SJCRH30 (cell line): ENCODE results near the gene ATAD3C. TPM values are rescaled to one million over a fixed set of nuclear protein-coding genes. Genes with fewer than 3 reads are reported as not detected.
"Not testable (repeated sequence)": the region's sequence is repeated elsewhere in the genome, so short reads cannot be mapped to it uniquely, and the experiment has no call there.

Source experiments
- DNase-seq, 2 experiments: peaks; one replicate each; pipeline ENCODE4 v3.0.0-alpha.2; 2015 to 2020
- H3K27ac ChIP-seq: fragments of 250-450 bp; sonication (Bioruptor Pico); 2 replicates; pipeline ENCODE4 v1.5.1; 2020; ENCODE audit warnings: mild to moderate bottlenecking, moderate library complexity
- H3K27me3 ChIP-seq: fragments of 250-450 bp; sonication (Bioruptor Pico); 2 replicates; pipeline ENCODE4 v1.5.1; 2020; ENCODE audit warnings: mild to moderate bottlenecking, moderate library complexity
- H3K36me3 ChIP-seq: fragments of 250-450 bp; sonication (Bioruptor Pico); 2 replicates; pipeline ENCODE4 v1.5.1; 2020; ENCODE audit warnings: mild to moderate bottlenecking, moderate library complexity
- H3K4me1 ChIP-seq: fragments of 250-450 bp; sonication (Bioruptor Pico); 2 replicates; pipeline ENCODE4 v1.5.1; 2020; ENCODE audit warnings: mild to moderate bottlenecking, moderate library complexity
- H3K4me3 ChIP-seq: fragments of 250-450 bp; sonication (Bioruptor Pico); 2 replicates; pipeline ENCODE4 v1.5.1; 2020; ENCODE audit warnings: mild to moderate bottlenecking, moderate library complexity
- H3K9me3 ChIP-seq: fragments of 250-450 bp; sonication (Bioruptor Pico); replicated peaks from 2 replicates; pipeline ENCODE4 v1.5.1; 2020; ENCODE audit warnings: mild to moderate bottlenecking, moderate library complexity
- total RNA-seq: library from RNA; depleted of rRNA; stranded (reverse); fragments of >200 nt; shearing (Covaris generic); gene quantifications from 2 replicates; pipeline ENCODE4 v1.2.3, GENCODE V29; 2014

Gene ATAD3C
- total RNA-seq, 1 experiment from 2014 or later, result 0.20 TPM

GRCh38 chr1:1481811-1482210, 32.3 kb downstream of the ATAD3C start:
- not testable (repeated sequence) for H3K27ac ChIP-seq, H3K27me3 ChIP-seq, H3K4me1 ChIP-seq, H3K4me3 ChIP-seq, H3K9me3 ChIP-seq, DNase-seq
- peaks cover 68% of the 10 kb centered on the region for H3K36me3 ChIP-seq

- H3K27me3 ChIP-seq, result no peaks in the 10 kb centered on the region
- H3K9me3 ChIP-seq, result no peaks in the 10 kb centered on the region
- DNase-seq, result no peak
- H3K36me3 ChIP-seq, result peaks cover 67% of the 10 kb centered on the region
- H3K4me1 ChIP-seq, result no peaks in the 10 kb centered on the region
- no peak overlapping the region for H3K4me3 ChIP-seq
- no peak overlapping the region for H3K27ac ChIP-seq
Measured at GRCh38 chr1:1482856-1483255, 33.4 kb downstream of the ATAD3C start.

GRCh38 chr1:1483714-1484113, 34.2 kb downstream of the ATAD3C start:
- no peak overlapping the region for H3K27ac ChIP-seq
- DNase-seq, result no peak
- H3K27me3 ChIP-seq, result no peaks in the 10 kb centered on the region

GRCh38 chr1:1484976-1485750, 35.7 kb downstream of the ATAD3C start:
- peaks cover 75% of the 10 kb centered on the region for H3K36me3 ChIP-seq

More at GRCh38 chr1:1483714-1484113, 34.2 kb downstream of the ATAD3C start:
- no peaks in the 10 kb centered on the region for H3K4me1 ChIP-seq
- H3K9me3 ChIP-seq, result no peaks in the 10 kb centered on the region
- no peak overlapping the region for H3K4me3 ChIP-seq
- H3K36me3 ChIP-seq, result peaks cover 71% of the 10 kb centered on the region

GRCh38 chr1:1485755-1486317, 36.3 kb downstream of the ATAD3C start:
- not testable (repeated sequence) for H3K4me1 ChIP-seq, DNase-seq, H3K9me3 ChIP-seq, H3K27ac ChIP-seq, H3K27me3 ChIP-seq, H3K4me3 ChIP-seq
- H3K36me3 ChIP-seq, result peaks cover 77% of the 10 kb centered on the region

More at GRCh38 chr1:1484976-1485750, 35.7 kb downstream of the ATAD3C start:
- H3K4me1 ChIP-seq, H3K27ac ChIP-seq, H3K9me3 ChIP-seq, H3K4me3 ChIP-seq, DNase-seq, H3K27me3 ChIP-seq: not testable (repeated sequence)

GRCh38 chr1:1487701-1488100, 38.2 kb downstream of the ATAD3C start:
- H3K9me3 ChIP-seq, result peaks cover 4% of the 10 kb centered on the region; the same call in 1 of the 2 replicates
- H3K4me3 ChIP-seq, result no peak overlapping the region
- no peak for DNase-seq
- no peak overlapping the region for H3K27ac ChIP-seq
- H3K36me3 ChIP-seq, result peaks cover 87% of the 10 kb centered on the region
- H3K27me3 ChIP-seq, result no peaks in the 10 kb centered on the region
- H3K4me1 ChIP-seq, result no peaks in the 10 kb centered on the region

- Histone ChIP-seq H3K4me3 (no peak overlapping the region), H3K27me3 (no peaks in the 10 kb centered on the region), H3K9me3 (peaks cover 11% of the 10 kb centered on the region), H3K27ac (no peak overlapping the region), H3K4me1 (no peaks in the 10 kb centered on the region), H3K36me3 (peaks cover 86% of the 10 kb centered on the region)
- DNase-seq, result no peak
Measured at GRCh38 chr1:1489231-1489630, 39.7 kb downstream of the ATAD3C start.

GRCh38 chr1:1489861-1490260, 40.4 kb downstream of the ATAD3C start:
- H3K4me3 ChIP-seq, result no peak overlapping the region
- peaks cover 11% of the 10 kb centered on the region for H3K9me3 ChIP-seq
- no peaks in the 10 kb centered on the region for H3K27me3 ChIP-seq
- H3K36me3 ChIP-seq, result peaks cover 86% of the 10 kb centered on the region
- no peak for DNase-seq
- no peak overlapping the region for H3K27ac ChIP-seq
- H3K4me1 ChIP-seq, result no peaks in the 10 kb centered on the region

GRCh38 chr1:1490633-1491230, 41.2 kb downstream of the ATAD3C start:
- no peak overlapping the region for H3K27ac ChIP-seq
- peaks cover 80% of the 10 kb centered on the region for H3K36me3 ChIP-seq
- no peaks in the 10 kb centered on the region for H3K4me1 ChIP-seq
- peaks cover 11% of the 10 kb centered on the region for H3K9me3 ChIP-seq
- DNase-seq, result no peak
- no peak overlapping the region for H3K4me3 ChIP-seq
- no peaks in the 10 kb centered on the region for H3K27me3 ChIP-seq

GRCh38 chr1:1491601-1492000, 42.1 kb downstream of the ATAD3C start:
- Histone ChIP-seq H3K4me1 (no peaks in the 10 kb centered on the region), H3K27me3 (no peaks in the 10 kb centered on the region), H3K36me3 (peaks cover 80% of the 10 kb centered on the region), H3K4me3 (no peak overlapping the region), H3K27ac (no peak overlapping the region), H3K9me3 (peaks cover 11% of the 10 kb centered on the region)
- DNase-seq, result no peak

- not testable (repeated sequence) for H3K9me3 ChIP-seq, H3K4me3 ChIP-seq, H3K27me3 ChIP-seq, DNase-seq, H3K27ac ChIP-seq, H3K4me1 ChIP-seq
- peaks cover 55% of the 10 kb centered on the region for H3K36me3 ChIP-seq
Measured at GRCh38 chr1:1494311-1494710, 44.8 kb downstream of the ATAD3C start.

GRCh38 chr1:1495461-1495975, 46.0 kb downstream of the ATAD3C start:
- DNase-seq, H3K27ac ChIP-seq, H3K4me1 ChIP-seq, H3K9me3 ChIP-seq, H3K4me3 ChIP-seq, H3K27me3 ChIP-seq: not testable (repeated sequence)
- peaks cover 43% of the 10 kb centered on the region for H3K36me3 ChIP-seq

GRCh38 chr1:1504777-1505365, 55.4 kb downstream of the ATAD3C start:
- H3K27ac ChIP-seq, H3K27me3 ChIP-seq, H3K36me3 ChIP-seq, H3K9me3 ChIP-seq, H3K4me1 ChIP-seq: not testable (repeated sequence)
- peak; percentile 83 to 87 for DNase-seq
- H3K4me3 ChIP-seq, result peak overlapping the region; percentile 39

- H3K4me1 ChIP-seq, H3K9me3 ChIP-seq, H3K27me3 ChIP-seq, H3K27ac ChIP-seq, H3K36me3 ChIP-seq: not testable (repeated sequence)
- H3K4me3 ChIP-seq, result peak overlapping the region; percentile 39
- DNase-seq, result peak; percentile 64 to 69
Measured at GRCh38 chr1:1505366-1505798, 55.9 kb downstream of the ATAD3C start.

GRCh38 chr1:1505801-1506200, 56.3 kb downstream of the ATAD3C start:
- H3K27me3 ChIP-seq, H3K27ac ChIP-seq, DNase-seq, H3K4me1 ChIP-seq, H3K9me3 ChIP-seq, H3K36me3 ChIP-seq: not testable (repeated sequence)
- H3K4me3 ChIP-seq, result peak overlapping the region; percentile 39
